Astrocyte (in vitro differentiated cells and primary cell): Measurements from ENCODE around the gene STKLD1. TPM values are rescaled to one million over a fixed set of nuclear protein-coding genes. Genes with fewer than 3 reads are reported as not detected.

Source experiments
- DNase-seq: peaks from one replicate; pipeline ENCODE4 v3.0.0-alpha.2; 2010; ENCODE audit warnings: low read depth
- FAIRE-seq: peaks from 2 replicates; lab custom pipeline; 2011; peaks lifted over from hg19 to GRCh38; lab: Jason Lieb, UNC
- H2AFZ ChIP-seq: 2 replicates; pipeline ENCODE4 v1.6.0; 2012; ENCODE audit warnings: low read depth, low read length, inconsistent platforms
- H3K27ac ChIP-seq: 2 replicates; pipeline ENCODE4 v1.5.1; 2011; ENCODE audit warnings: low read depth, low read length, inconsistent platforms
- H3K27me3 ChIP-seq: 2 replicates; pipeline ENCODE4 v1.6.0; 2011; ENCODE audit warnings: low read length, inconsistent platforms; ENCODE audit not compliant: insufficient read depth
- H3K36me3 ChIP-seq: 2 replicates; pipeline ENCODE4 v1.5.1; 2011; ENCODE audit warnings: low read length, inconsistent platforms; ENCODE audit not compliant: insufficient read depth
- H3K4me1 ChIP-seq: 2 replicates; pipeline ENCODE4 v1.5.1; 2011; ENCODE audit warnings: low read length, inconsistent platforms; ENCODE audit not compliant: insufficient read depth
- H3K4me2 ChIP-seq: 2 replicates; pipeline ENCODE4 v1.6.0; 2012; ENCODE audit warnings: low read length, inconsistent platforms
- H3K4me3 ChIP-seq: 2 replicates; pipeline ENCODE4 v1.5.1; 2011; ENCODE audit warnings: low read depth, mild to moderate bottlenecking, low read length, inconsistent platforms; ENCODE audit not compliant: insufficient read depth
- H3K79me2 ChIP-seq: 2 replicates; pipeline ENCODE4 v1.6.0; 2012; ENCODE audit warnings: mild to moderate bottlenecking, low read length, inconsistent platforms; ENCODE audit not compliant: insufficient read depth
- H3K9ac ChIP-seq: 2 replicates; pipeline ENCODE4 v1.6.0; 2012; ENCODE audit warnings: mild to moderate bottlenecking, low read length, inconsistent platforms
- H3K9me3 ChIP-seq: 2 replicates; pipeline ENCODE4 v1.5.1; 2012; ENCODE audit warnings: low read depth, mild to moderate bottlenecking, low read length, inconsistent platforms; ENCODE audit not compliant: insufficient read depth
- H4K20me1 ChIP-seq: 2 replicates; pipeline ENCODE4 v1.6.0; 2012; ENCODE audit warnings: low read length, inconsistent platforms; ENCODE audit not compliant: insufficient read depth
- H3K27ac Mint-ChIP-seq: one replicate; pipeline ENCODE4 v1.8.0; 2021; ENCODE audit warnings: mild to moderate bottlenecking, mixed read lengths; ENCODE audit not compliant: unreplicated experiment
- H3K27me3 Mint-ChIP-seq: one replicate; pipeline ENCODE4 v1.8.0; 2021; ENCODE audit warnings: low read depth, mixed read lengths; ENCODE audit not compliant: unreplicated experiment
- H3K36me3 Mint-ChIP-seq: one replicate; pipeline ENCODE4 v1.8.0; 2021; ENCODE audit warnings: low read depth, mixed read lengths; ENCODE audit not compliant: unreplicated experiment
- H3K4me1 Mint-ChIP-seq: one replicate; pipeline ENCODE4 v1.8.0; 2021; ENCODE audit warnings: low read depth, mixed read lengths; ENCODE audit not compliant: unreplicated experiment
- H3K4me3 Mint-ChIP-seq: one replicate; pipeline ENCODE4 v1.8.0; 2021; ENCODE audit warnings: mild to moderate bottlenecking, moderate library complexity, mixed read lengths; ENCODE audit not compliant: unreplicated experiment
- H3K9me3 Mint-ChIP-seq: one replicate; pipeline ENCODE4 v1.8.0; 2021; ENCODE audit warnings: mild to moderate bottlenecking, mixed read lengths; ENCODE audit not compliant: unreplicated experiment
- CTCF ChIP-seq: IDR thresholded peaks from 2 replicates; pipeline ENCODE4 v1.5.1; 2011; ENCODE audit warnings: low read depth, mild to moderate bottlenecking, inconsistent platforms, low read length, moderate library complexity; ENCODE audit not compliant: insufficient read depth
- EZH2 ChIP-seq: IDR thresholded peaks from 2 replicates; pipeline ENCODE4 v1.6.1; 2012; ENCODE audit warnings: mild to moderate bottlenecking, low read length, inconsistent platforms; ENCODE audit not compliant: insufficient read depth
- total RNA-seq: library from RNA; stranded (reverse); gene quantifications from 2 replicates; pipeline ENCODE4 v1.2.1, GENCODE V29; 2021

STKLD1 gene
- total RNA-seq, 1 donor from 2014 or later = 0.82 TPM

- FAIRE-seq (no peak), DNase-seq (no peak)
- Mint-ChIP-seq H3K9me3 (no peaks in the 10 kb centered on the region), H3K27ac (no peak overlapping the region), H3K36me3 (peaks cover 4% of the 10 kb centered on the region), H3K27me3 (peaks cover 10% of the 10 kb centered on the region), H3K4me1 (no peaks in the 10 kb centered on the region), H3K4me3 (peak overlapping the region; percentile 67)
- Histone ChIP-seq H3K4me1 (no peaks in the 10 kb centered on the region), H3K27ac (no peak overlapping the region), H3K79me2 (no peaks in the 10 kb centered on the region), H4K20me1 (no peaks in the 10 kb centered on the region), H3K27me3 (peaks cover 13% of the 10 kb centered on the region), H2AFZ (no peak overlapping the region), H3K9me3 (no peaks in the 10 kb centered on the region), H3K36me3 (no peaks in the 10 kb centered on the region), H3K9ac (no peak overlapping the region), H3K4me2 (peak overlapping the region; percentile 50), H3K4me3 (no peak overlapping the region)
- no peak for TF ChIP-seq EZH2
- TF ChIP-seq CTCF = no peak
Observed at GRCh38 chr9:133427658-133428348, 51.6 kb downstream of the STKLD1 start.

- no peak for DNase-seq
- H3K4me3 ChIP-seq = no peak overlapping the region
- no peak overlapping the region for H3K4me3 Mint-ChIP-seq
Observed at GRCh38 chr9:133428617-133429101, 52.5 kb downstream of the STKLD1 start.

More at GRCh38 chr9:133428617-133429101, 52.5 kb downstream of the STKLD1 start:
- Mint-ChIP-seq H3K27ac (no peak overlapping the region), H3K27me3 (peaks cover 10% of the 10 kb centered on the region), H3K9me3 (no peaks in the 10 kb centered on the region), H3K36me3 (peaks cover 4% of the 10 kb centered on the region), H3K4me1 (no peaks in the 10 kb centered on the region)
- no peak for FAIRE-seq
- TF ChIP-seq EZH2 (no peak), CTCF (no peak)
- no peaks in the 10 kb centered on the region for H3K9me3 ChIP-seq
- H3K4me1 ChIP-seq = no peaks in the 10 kb centered on the region
- H3K4me2 ChIP-seq = peak overlapping the region; percentile 65
- H3K36me3 ChIP-seq = no peaks in the 10 kb centered on the region
- peaks cover 13% of the 10 kb centered on the region for H3K27me3 ChIP-seq
- no peak overlapping the region for H3K9ac ChIP-seq
- no peak overlapping the region for H2AFZ ChIP-seq
- no peaks in the 10 kb centered on the region for H3K79me2 ChIP-seq
- H3K27ac ChIP-seq = no peak overlapping the region
- no peaks in the 10 kb centered on the region for H4K20me1 ChIP-seq
